Effector CD8-positive, alpha-beta T cell (primary cell): Measurements from ENCODE around the gene PCDHGC5.

Experiments
- DNase-seq: peaks from one replicate; lab custom pipeline; 2025; lab: John Stamatoyannopoulos, UW
- total RNA-seq, 4 experiments: gene quantifications; one replicate each; lab custom pipeline; 2026; lab: John Stamatoyannopoulos, UW

PCDHGC5 gene
- total RNA-seq = 0 reads per million in 4 experiments

GRCh38 chr5:141488591-141489561 is at the start of gene PCDHGC5:
PCDHGC5 (plus strand) TSS chr5:141489081; CDS start chr5:141489241, 160 bp downstream.
- DNase-seq = no peak

- no peak for DNase-seq
These were observed 49.3 kb upstream of the PCDHGC5 start for GRCh38 chr5:141439411-141440141.

GRCh38 chr5:141440341-141440740 is 48.5 kb upstream of the PCDHGC5 start:
- DNase-seq = no peak

GRCh38 chr5:141441571-141442170 is 47.2 kb upstream of the PCDHGC5 start:
- DNase-seq = no peak

GRCh38 chr5:141465351-141465750 is 23.5 kb upstream of the PCDHGC5 start:
- no peak for DNase-seq

GRCh38 chr5:141475625-141476131 is 13.2 kb upstream of the PCDHGC5 start, which contains the start of gene PCDHGC3:
PCDHGC3 (plus strand) TSS chr5:141475966; CDS start chr5:141476117, 151 bp downstream.
- no peak for DNase-seq

GRCh38 chr5:141476132-141476911 is 12.6 kb upstream of the PCDHGC5 start:
- no peak for DNase-seq

- no peak for DNase-seq
These were observed 11.8 kb upstream of the PCDHGC5 start for GRCh38 chr5:141477044-141477575.

GRCh38 chr5:141477815-141478214 is 11.1 kb upstream of the PCDHGC5 start:
- no peak for DNase-seq

- DNase-seq = no peak
These were observed 10.4 kb upstream of the PCDHGC5 start for GRCh38 chr5:141478321-141478945.

GRCh38 chr5:141479776-141480175 is 9.1 kb upstream of the PCDHGC5 start:
- no peak for DNase-seq

- DNase-seq = no peak
These were observed 5.0 kb upstream of the PCDHGC5 start for GRCh38 chr5:141483902-141484301.

- no peak for DNase-seq
These were observed 4.6 kb upstream of the PCDHGC5 start for GRCh38 chr5:141484310-141484640.

GRCh38 chr5:141484641-141485311 is 4.1 kb upstream of the PCDHGC5 start, which contains the start of gene PCDHGC4:
PCDHGC4 (plus strand) TSS chr5:141485030; CDS start chr5:141485174, 144 bp downstream.
- no peak for DNase-seq

GRCh38 chr5:141485321-141486055 is 3.4 kb upstream of the PCDHGC5 start:
- DNase-seq = no peak

GRCh38 chr5:141486091-141486490 is 2.8 kb upstream of the PCDHGC5 start:
- DNase-seq = no peak

GRCh38 chr5:141487131-141487530 is 1.8 kb upstream of the PCDHGC5 start:
- no peak for DNase-seq

GRCh38 chr5:141489841-141490240 is 960 bp downstream of the PCDHGC5 start:
- no peak for DNase-seq

GRCh38 chr5:141490271-141490670 is 1.4 kb downstream of the PCDHGC5 start:
- DNase-seq = no peak
